ENCODE results near the gene GLRX2. TPM values are rescaled to one million over a fixed set of nuclear protein-coding genes. Genes with fewer than 3 reads are reported as not detected.

The GLRX2 gene
- total and polyA plus RNA-seq, 3 experiments from 2014 or later, result 13.2 to 49.6 (median 47.1) TPM

- Histone ChIP-seq H3K27ac (ENCODE audit: low read depth, low read length) (peak overlapping the region; percentile 35), H3K27me3 (ENCODE audit: insufficient read depth, low read length, poor library complexity, severe bottlenecking) (no peaks in the 10 kb centered on the region), H3K4me3 (ENCODE audit: low read length) (no peak overlapping the region), H3K9me3 (ENCODE audit: low read length) (no peaks in the 10 kb centered on the region), H3K36me3 (ENCODE audit: insufficient read depth, low read length) (no peaks in the 10 kb centered on the region), H3K4me1 (ENCODE audit: insufficient read depth, low read length) (peaks cover 25% of the 10 kb centered on the region)
- H3K36me3 Mint-ChIP-seq, result peaks cover 2 to 32% (median 6%) of the 10 kb centered on the region in 3 donors
- POLR2A ChIA-PET, result interaction anchor here (1.2 kb wide), 1 partner anchor 12 kb away, joined by 4 read pairs; the partner anchor contains the start of genes RO60 and UCHL5
- CTCF ChIA-PET, result interaction anchor here (1.4 kb wide), 1 partner anchor 265 kb away, joined by 3 read pairs; no protein-coding TSS in a partner anchor
- DNase-seq, result no peak
- no peaks in the 10 kb centered on the region for H3K27me3 Mint-ChIP-seq
- H3K27ac Mint-ChIP-seq, result peak overlapping the region; percentile 66 to 89 (median 81)
- peaks cover 48 to 80% (median 73%) of the 10 kb centered on the region in 3 donors for H3K4me1 Mint-ChIP-seq
- peak overlapping the region in 5 of 7 donors; percentile 24 to 65 (median 58) for H3K4me3 Mint-ChIP-seq
- no peaks in the 10 kb centered on the region for H3K9me3 Mint-ChIP-seq
These were observed 34.3 kb downstream of the GLRX2 start for GRCh38 chr1:193070942-193071341.

GRCh38 chr1:193070386-193070753 lies 34.8 kb downstream of the GLRX2 start:
- Mint-ChIP-seq H3K27ac (peak overlapping the region; percentile 61 to 92 (median 81)), H3K4me3 (peak overlapping the region in 6 of 7 donors; percentile 3 to 65 (median 48)), H3K4me1 (peaks cover 53 to 80% (median 73%) of the 10 kb centered on the region in 3 donors), H3K27me3 (no peaks in the 10 kb centered on the region), H3K9me3 (no peaks in the 10 kb centered on the region), H3K36me3 (peaks cover 2 to 28% (median 6%) of the 10 kb centered on the region in 3 donors)
- Histone ChIP-seq H3K9me3 (ENCODE audit: low read length) (no peaks in the 10 kb centered on the region), H3K4me1 (ENCODE audit: insufficient read depth, low read length) (peaks cover 28% of the 10 kb centered on the region), H3K27me3 (ENCODE audit: insufficient read depth, low read length, poor library complexity, severe bottlenecking) (no peaks in the 10 kb centered on the region), H3K27ac (ENCODE audit: low read depth, low read length) (no peak overlapping the region), H3K36me3 (ENCODE audit: insufficient read depth, low read length) (no peaks in the 10 kb centered on the region), H3K4me3 (ENCODE audit: low read length) (no peak overlapping the region)
- DNase-seq, result no peak
- ChIA-PET CTCF (interaction anchor here (1.4 kb wide), 1 partner anchor 264 kb away, joined by 3 read pairs; no protein-coding TSS in a partner anchor), POLR2A (interaction anchor here (1.2 kb wide), 1 partner anchor 12 kb away, joined by 4 read pairs; the partner anchor contains the start of genes RO60 and UCHL5)

DNA sequence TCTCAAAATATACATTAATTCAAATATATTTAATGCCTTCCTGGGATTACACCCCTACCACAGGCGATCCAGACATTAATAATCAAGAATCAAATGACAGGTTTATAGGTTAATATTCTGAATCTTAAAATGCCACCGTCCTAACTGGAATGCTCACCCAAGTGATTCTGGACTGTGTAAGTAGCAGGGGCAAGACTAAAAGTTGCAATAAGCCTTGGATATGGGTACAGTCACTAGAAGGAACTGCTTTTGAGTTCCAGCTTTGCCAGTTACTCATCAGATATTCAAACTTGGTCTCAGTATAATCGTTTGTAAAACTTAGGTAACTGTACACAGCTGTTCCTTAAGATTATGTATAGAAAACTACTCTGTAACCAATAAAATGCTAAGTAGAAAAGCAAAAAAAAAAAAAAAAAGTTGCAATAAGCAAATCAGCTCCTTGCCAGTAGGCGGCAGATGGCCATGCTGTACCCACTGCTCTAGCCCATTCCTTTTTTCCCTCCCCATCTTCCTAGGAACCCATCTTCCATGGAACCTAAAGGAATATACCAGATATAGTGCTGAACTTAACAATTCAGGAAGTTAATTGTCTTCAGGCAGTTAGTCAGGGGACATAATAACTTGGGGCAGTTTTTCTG lies 35.3 kb downstream of the GLRX2 start:
- H3K27ac Mint-ChIP-seq, result peak overlapping the region; percentile 61 to 92 (median 84)
- peak overlapping the region in 6 of 7 donors; percentile 3 to 65 (median 48) for H3K4me3 Mint-ChIP-seq
- ChIA-PET POLR2A (interaction anchor here (0.9 kb wide), 1 partner anchor 11 kb away, joined by 3 read pairs; the partner anchor contains the start of genes RO60 and UCHL5), CTCF (interaction anchor here (0.6 kb wide), 1 partner anchor 19 kb away, joined by 3 read pairs; no protein-coding TSS in a partner anchor)
- H3K4me1 Mint-ChIP-seq, result peaks cover 58 to 84% (median 76%) of the 10 kb centered on the region in 3 donors
- no peak for DNase-seq
- Histone ChIP-seq H3K4me3 (ENCODE audit: low read length) (no peak overlapping the region), H3K36me3 (ENCODE audit: insufficient read depth, low read length) (no peaks in the 10 kb centered on the region), H3K9me3 (ENCODE audit: low read length) (no peaks in the 10 kb centered on the region), H3K27me3 (ENCODE audit: insufficient read depth, low read length, poor library complexity, severe bottlenecking) (no peaks in the 10 kb centered on the region), H3K4me1 (ENCODE audit: insufficient read depth, low read length) (peaks cover 28% of the 10 kb centered on the region), H3K27ac (ENCODE audit: low read depth, low read length) (no peak overlapping the region)
- H3K9me3 Mint-ChIP-seq, result no peaks in the 10 kb centered on the region
- H3K36me3 Mint-ChIP-seq, result peaks cover 2 to 26% (median 5%) of the 10 kb centered on the region in 3 donors
- no peaks in the 10 kb centered on the region for H3K27me3 Mint-ChIP-seq

DNA sequence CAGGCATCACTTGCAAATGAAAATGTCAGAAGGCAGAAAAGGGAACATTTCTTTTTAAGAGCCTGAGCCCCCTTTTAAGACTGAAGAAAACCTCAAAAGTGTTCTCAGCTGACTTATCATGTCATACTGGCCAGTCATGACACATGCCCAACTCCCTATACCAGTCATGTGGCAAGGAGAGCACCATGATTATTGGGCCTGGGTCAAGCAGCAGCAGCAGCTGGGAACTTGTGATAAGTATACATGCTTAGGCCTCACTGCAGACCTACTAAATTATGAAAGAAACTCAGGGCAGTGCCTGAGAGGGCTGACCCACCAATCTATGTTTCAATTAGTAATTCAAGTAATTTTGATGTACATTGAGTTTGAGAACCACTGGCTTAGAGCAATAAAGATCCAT lies 37.2 kb downstream of the GLRX2 start:
- Mint-ChIP-seq H3K27me3 (no peaks in the 10 kb centered on the region), H3K4me1 (peaks cover 70 to 91% (median 86%) of the 10 kb centered on the region in 3 donors), H3K36me3 (peaks cover 5 to 20% (median 6%) of the 10 kb centered on the region in 3 donors), H3K27ac (peak overlapping the region; percentile 3 to 96 (median 56)), H3K9me3 (no peaks in the 10 kb centered on the region), H3K4me3 (no peak overlapping the region)
- peaks cover 40% of the 10 kb centered on the region for H3K4me1 ChIP-seq (ENCODE audit: insufficient read depth, low read length)
- ChIA-PET POLR2A (no interaction called here), CTCF (no interaction called here)
- no peak overlapping the region for H3K4me3 ChIP-seq (ENCODE audit: low read length)
- no peak overlapping the region for H3K27ac ChIP-seq (ENCODE audit: low read depth, low read length)
- no peaks in the 10 kb centered on the region for H3K9me3 ChIP-seq (ENCODE audit: low read length)
- no peaks in the 10 kb centered on the region for H3K27me3 ChIP-seq (ENCODE audit: insufficient read depth, low read length, poor library complexity, severe bottlenecking)
- DNase-seq, result no peak
- H3K36me3 ChIP-seq (ENCODE audit: insufficient read depth, low read length), result no peaks in the 10 kb centered on the region

DNA sequence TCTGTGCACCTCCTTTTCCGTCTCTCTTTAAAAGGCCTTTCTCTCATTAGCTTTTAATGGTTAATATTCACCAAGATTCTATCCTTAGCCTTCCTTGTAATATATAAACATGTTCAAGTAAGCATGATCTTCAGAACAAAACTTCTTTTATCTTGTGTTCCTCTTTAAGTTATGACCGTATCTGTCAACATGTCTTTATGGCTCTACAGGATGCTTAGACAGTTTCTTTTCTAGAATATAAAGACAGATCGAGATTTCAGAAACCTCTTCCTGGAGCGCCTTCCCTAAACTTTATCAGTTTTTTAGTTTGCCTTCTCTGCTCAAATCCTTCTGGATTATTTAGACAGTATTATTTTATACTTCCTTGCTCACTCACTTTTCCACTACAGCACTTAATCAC lies 38.6 kb downstream of the GLRX2 start:
- ChIA-PET CTCF (no interaction called here), POLR2A (no interaction called here)
- DNase-seq, result no peak
- Histone ChIP-seq H3K36me3 (ENCODE audit: insufficient read depth, low read length) (no peaks in the 10 kb centered on the region), H3K9me3 (ENCODE audit: low read length) (no peaks in the 10 kb centered on the region), H3K4me3 (ENCODE audit: low read length) (no peak overlapping the region), H3K27me3 (ENCODE audit: insufficient read depth, low read length, poor library complexity, severe bottlenecking) (no peaks in the 10 kb centered on the region), H3K27ac (ENCODE audit: low read depth, low read length) (no peak overlapping the region), H3K4me1 (ENCODE audit: insufficient read depth, low read length) (peaks cover 44% of the 10 kb centered on the region)
- Mint-ChIP-seq H3K4me1 (peaks cover 71 to 90% (median 86%) of the 10 kb centered on the region in 3 donors), H3K36me3 (peaks cover 6 to 16% (median 9%) of the 10 kb centered on the region in 3 donors), H3K27ac (peak overlapping the region; percentile 9 to 72 (median 54)), H3K9me3 (peaks cover 0 to 1% (median 0%) of the 10 kb centered on the region in 5 donors), H3K27me3 (no peaks in the 10 kb centered on the region), H3K4me3 (peak overlapping the region in 2 of 7 donors; percentile 4 to 15)

- Mint-ChIP-seq H3K4me1 (peaks cover 71 to 90% (median 85%) of the 10 kb centered on the region in 3 donors), H3K36me3 (peaks cover 6 to 16% (median 9%) of the 10 kb centered on the region in 3 donors), H3K4me3 (peak overlapping the region in 1 of 7 donors; percentile 4), H3K9me3 (peaks cover 0 to 1% (median 0%) of the 10 kb centered on the region in 5 donors), H3K27ac (peak overlapping the region; percentile 1 to 69 (median 30)), H3K27me3 (no peaks in the 10 kb centered on the region)
- no peaks in the 10 kb centered on the region for H3K36me3 ChIP-seq (ENCODE audit: insufficient read depth, low read length)
- no peak overlapping the region for H3K27ac ChIP-seq (ENCODE audit: low read depth, low read length)
- peaks cover 44% of the 10 kb centered on the region for H3K4me1 ChIP-seq (ENCODE audit: insufficient read depth, low read length)
- POLR2A ChIA-PET, result no interaction called here
- H3K27me3 ChIP-seq (ENCODE audit: insufficient read depth, low read length, poor library complexity, severe bottlenecking), result no peaks in the 10 kb centered on the region
- no peaks in the 10 kb centered on the region for H3K9me3 ChIP-seq (ENCODE audit: low read length)
- no peak overlapping the region for H3K4me3 ChIP-seq (ENCODE audit: low read length)
- CTCF ChIA-PET, result interaction anchor here (1.0 kb wide), 1 partner anchor 15 kb away, joined by 3 read pairs; no protein-coding TSS in a partner anchor
- no peak for DNase-seq
These were observed 39.3 kb downstream of the GLRX2 start for GRCh38 chr1:193065954-193066353.

- Mint-ChIP-seq H3K27ac (peak overlapping the region in 5 of 8 donors; percentile 48 to 68 (median 60)), H3K4me3 (peak overlapping the region in 3 of 7 donors; percentile 12 to 32 (median 19)), H3K9me3 (peaks cover 0 to 1% (median 0%) of the 10 kb centered on the region in 5 donors), H3K36me3 (peaks cover 6 to 20% (median 9%) of the 10 kb centered on the region in 3 donors), H3K4me1 (peaks cover 68 to 82% (median 76%) of the 10 kb centered on the region in 3 donors), H3K27me3 (no peaks in the 10 kb centered on the region)
- ChIA-PET POLR2A (no interaction called here), CTCF (no interaction called here)
- Histone ChIP-seq H3K9me3 (ENCODE audit: low read length) (no peaks in the 10 kb centered on the region), H3K4me3 (ENCODE audit: low read length) (no peak overlapping the region), H3K4me1 (ENCODE audit: insufficient read depth, low read length) (peaks cover 43% of the 10 kb centered on the region), H3K36me3 (ENCODE audit: insufficient read depth, low read length) (no peaks in the 10 kb centered on the region), H3K27ac (ENCODE audit: low read depth, low read length) (no peak overlapping the region), H3K27me3 (ENCODE audit: insufficient read depth, low read length, poor library complexity, severe bottlenecking) (no peaks in the 10 kb centered on the region)
- DNase-seq, result no peak
These were observed 42.3 kb downstream of the GLRX2 start for GRCh38 chr1:193062698-193063463.
